H1 (cell line): ENCODE measurements around the gene HTR5A. TPM values are rescaled to one million over a fixed set of nuclear protein-coding genes. Genes with fewer than 3 reads are reported as not detected.

Source experiments
- GABPA ChIP-seq: IDR thresholded peaks from 2 replicates; pipeline ENCODE4 v1.6.1; 2011; ENCODE audit warnings: mild to moderate bottlenecking, low read length, moderate library complexity, borderline replicate concordance; ENCODE audit not compliant: insufficient read depth
- NANOG ChIP-seq: IDR thresholded peaks from 2 replicates; pipeline ENCODE4 v1.6.1; 2011; ENCODE audit warnings: low read length, low read depth, mild to moderate bottlenecking, inconsistent platforms; ENCODE audit not compliant: insufficient read depth, poor library complexity, severe bottlenecking
- SUZ12 ChIP-seq: fragments of 200-600 bp; sonication (generic); IDR thresholded peaks from 2 replicates; pipeline ENCODE4 v1.6.1; 2012; ENCODE audit warnings: mild to moderate bottlenecking, inconsistent platforms, low read length, moderate library complexity, mixed read lengths
- polyA plus RNA-seq, 7 experiments: library from polyadenylated mRNA; depleted of rRNA in 3 of 7; stranded (reverse) in 5 of 7; unstranded in 2 of 7; fragments of >200 nt in 5 of 7; fragments of 200-250 nt in 2 of 7; gene quantifications; 1 replicate in 5 of 7; 2 replicates in 1 of 7; 4 replicates in 1 of 7; pipeline versions ENCODE4 v1.2.1 to v1.2.3, GENCODE V29; 2011 to 2013; ENCODE audit warnings: missing spikeins in 2 of 7, mixed read lengths in 2 of 7
- total RNA-seq: library from RNA; stranded (reverse); fragmentation: NEBNext Ultra II Directional; extraction: Animal tissue kit (Norgen Biotek cat#: 25700); gene quantifications from 2 replicates; pipeline ENCODE4 v1.2.1, GENCODE V29; 2021

The HTR5A gene
- total and polyA plus RNA-seq, 2 of the 8 experiments (the other 6 are each of a cell fraction or from before 2014, with no cell fraction given) = 0.02 TPM; not detected in 1

GRCh38 chr7:155131090-155131489 lies 61.0 kb downstream of the HTR5A start (continued):
- TF ChIP-seq SUZ12 = no peak
- no peak for TF ChIP-seq NANOG
- no peak for TF ChIP-seq GABPA
